HepG2 (cell line): ENCODE measurements around the gene ARFGEF2. TPM values are rescaled to one million over a fixed set of nuclear protein-coding genes. Genes with fewer than 3 reads are reported as not detected.

Source experiments
- CCAR2 ChIP-seq: fragments of 200-400 bp; formaldehyde crosslinking; optimal IDR thresholded peaks from 2 replicates; pipeline ENCODE3; 2018; ENCODE audit warnings: low read depth, mild to moderate bottlenecking, low read length, moderate library complexity
- CERS6 ChIP-seq: sonication (generic); formaldehyde crosslinking; IDR thresholded peaks from 2 replicates; pipeline ENCODE4 v1.5.0; 2020; ENCODE audit warnings: missing genetic modification reagents
- GLMP ChIP-seq: sonication (generic); formaldehyde crosslinking; IDR thresholded peaks from 2 replicates; pipeline ENCODE4 v1.9.0; 2021; ENCODE audit warnings: missing genetic modification reagents, mild to moderate bottlenecking, borderline replicate concordance
- GTF3A ChIP-seq: sonication (generic); formaldehyde crosslinking; conservative IDR thresholded peaks from 2 replicates; pipeline ENCODE4 v1.4.0; 2020; ENCODE audit warnings: mild to moderate bottlenecking, missing genetic modification reagents
- GZF1 ChIP-seq: sonication (generic); formaldehyde crosslinking; IDR thresholded peaks from 2 replicates; pipeline ENCODE4 v1.5.1; 2020; ENCODE audit warnings: mild to moderate bottlenecking, missing genetic modification reagents
- TFDP2 ChIP-seq: sonication (generic); formaldehyde crosslinking; IDR thresholded peaks from 2 replicates; pipeline ENCODE4 v1.4.0; 2020; ENCODE audit warnings: missing genetic modification reagents
- ZBTB26 ChIP-seq: IDR thresholded peaks from 2 replicates; pipeline ENCODE4 v1.6.1; 2016; ENCODE audit warnings: missing compliant biosample characterization, missing genetic modification reagents, borderline replicate concordance
- ZNF124 ChIP-seq: sonication (generic); formaldehyde crosslinking; IDR thresholded peaks from 2 replicates; pipeline ENCODE4 v1.4.0; 2020; ENCODE audit warnings: missing genetic modification reagents
- ZNF615 ChIP-seq: sonication (generic); formaldehyde crosslinking; IDR thresholded peaks from 2 replicates; pipeline ENCODE4 v1.5.0; 2020; ENCODE audit warnings: mild to moderate bottlenecking, missing genetic modification reagents, borderline replicate concordance
- ZNF674 ChIP-seq: sonication (generic); formaldehyde crosslinking; IDR thresholded peaks from 2 replicates; pipeline ENCODE4 v1.5.0; 2020; ENCODE audit warnings: low read depth, mild to moderate bottlenecking, missing genetic modification reagents
- ZSCAN31 ChIP-seq: sonication (generic); formaldehyde crosslinking; IDR thresholded peaks from 2 replicates; pipeline ENCODE4 v1.5.0; 2020; ENCODE audit warnings: low read depth, mild to moderate bottlenecking, missing genetic modification reagents
- polyA plus RNA-seq, 8 experiments: library from polyadenylated mRNA; depleted of rRNA in 3 of 8; stranded (reverse) in 7 of 8; unstranded in 1 of 8; fragments of >200 nt; fragmentation: Illumina TruSeq in 4 of 8; extraction: Trizol in 4 of 8; gene quantifications; 2 replicates each; pipeline versions ENCODE4 v1.2.1 to v1.2.3, GENCODE V29; 2011 to 2016; ENCODE audit warnings: low read depth in 4 of 8, missing spikeins in 1 of 8, mixed read lengths in 1 of 8; ENCODE audit not compliant: insufficient read depth in 1 of 8
- total RNA-seq, 5 experiments: library from RNA; depleted of rRNA; stranded (reverse); fragments of >200 nt; fragmentation: Illumina TruSeq; extraction: Trizol; gene quantifications; 2 replicates each; pipeline ENCODE4 v1.2.3, GENCODE V29; 2016; ENCODE audit warnings: low read depth in 1 of 5
- TF ChIP-seq, protein P1 (sequence below): sonication (generic); formaldehyde crosslinking; IDR thresholded peaks from 2 replicates; pipeline ENCODE4 v1.5.0; 2020; ENCODE audit warnings: mild to moderate bottlenecking, missing genetic modification reagents
- TF ChIP-seq, protein P2 (sequence below): sonication (generic); formaldehyde crosslinking; IDR thresholded peaks from 2 replicates; pipeline ENCODE4 v1.5.0; 2020; ENCODE audit warnings: missing genetic modification reagents
- TF ChIP-seq, protein P3 (sequence below): sonication (generic); formaldehyde crosslinking; IDR thresholded peaks from 2 replicates; pipeline ENCODE4 v1.4.0; 2020; ENCODE audit warnings: missing genetic modification reagents, borderline replicate concordance

Gene ARFGEF2
- total and polyA plus RNA-seq, 2 of the 13 experiments (the other 11 are each of a cell fraction or from before 2014, with no cell fraction given) = 44.0 to 60.8 TPM

- TF ChIP-seq, protein P1, sequence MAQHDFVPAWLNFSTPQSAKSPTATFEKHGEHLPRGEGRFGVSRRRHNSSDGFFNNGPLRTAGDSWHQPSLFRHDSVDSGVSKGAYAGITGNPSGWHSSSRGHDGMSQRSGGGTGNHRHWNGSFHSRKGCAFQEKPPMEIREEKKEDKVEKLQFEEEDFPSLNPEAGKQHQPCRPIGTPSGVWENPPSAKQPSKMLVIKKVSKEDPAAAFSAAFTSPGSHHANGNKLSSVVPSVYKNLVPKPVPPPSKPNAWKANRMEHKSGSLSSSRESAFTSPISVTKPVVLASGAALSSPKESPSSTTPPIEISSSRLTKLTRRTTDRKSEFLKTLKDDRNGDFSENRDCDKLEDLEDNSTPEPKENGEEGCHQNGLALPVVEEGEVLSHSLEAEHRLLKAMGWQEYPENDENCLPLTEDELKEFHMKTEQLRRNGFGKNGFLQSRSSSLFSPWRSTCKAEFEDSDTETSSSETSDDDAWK (CRISPR knock-in tag) = no peak
- TF ChIP-seq CCAR2 = peak; percentile 65
- TF ChIP-seq, protein P2, sequence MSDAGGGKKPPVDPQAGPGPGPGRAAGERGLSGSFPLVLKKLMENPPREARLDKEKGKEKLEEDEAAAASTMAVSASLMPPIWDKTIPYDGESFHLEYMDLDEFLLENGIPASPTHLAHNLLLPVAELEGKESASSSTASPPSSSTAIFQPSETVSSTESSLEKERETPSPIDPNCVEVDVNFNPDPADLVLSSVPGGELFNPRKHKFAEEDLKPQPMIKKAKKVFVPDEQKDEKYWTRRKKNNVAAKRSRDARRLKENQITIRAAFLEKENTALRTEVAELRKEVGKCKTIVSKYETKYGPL (CRISPR knock-in tag) = 0 out of 2 replicates have a peak, but pooled peaks have one; percentile 52
- 0 out of 2 replicates have a peak, but pooled peaks have one; percentile 87 for TF ChIP-seq ZNF674
- TF ChIP-seq GLMP (CRISPR knock-in tag) = no peak
- TF ChIP-seq, protein P3, sequence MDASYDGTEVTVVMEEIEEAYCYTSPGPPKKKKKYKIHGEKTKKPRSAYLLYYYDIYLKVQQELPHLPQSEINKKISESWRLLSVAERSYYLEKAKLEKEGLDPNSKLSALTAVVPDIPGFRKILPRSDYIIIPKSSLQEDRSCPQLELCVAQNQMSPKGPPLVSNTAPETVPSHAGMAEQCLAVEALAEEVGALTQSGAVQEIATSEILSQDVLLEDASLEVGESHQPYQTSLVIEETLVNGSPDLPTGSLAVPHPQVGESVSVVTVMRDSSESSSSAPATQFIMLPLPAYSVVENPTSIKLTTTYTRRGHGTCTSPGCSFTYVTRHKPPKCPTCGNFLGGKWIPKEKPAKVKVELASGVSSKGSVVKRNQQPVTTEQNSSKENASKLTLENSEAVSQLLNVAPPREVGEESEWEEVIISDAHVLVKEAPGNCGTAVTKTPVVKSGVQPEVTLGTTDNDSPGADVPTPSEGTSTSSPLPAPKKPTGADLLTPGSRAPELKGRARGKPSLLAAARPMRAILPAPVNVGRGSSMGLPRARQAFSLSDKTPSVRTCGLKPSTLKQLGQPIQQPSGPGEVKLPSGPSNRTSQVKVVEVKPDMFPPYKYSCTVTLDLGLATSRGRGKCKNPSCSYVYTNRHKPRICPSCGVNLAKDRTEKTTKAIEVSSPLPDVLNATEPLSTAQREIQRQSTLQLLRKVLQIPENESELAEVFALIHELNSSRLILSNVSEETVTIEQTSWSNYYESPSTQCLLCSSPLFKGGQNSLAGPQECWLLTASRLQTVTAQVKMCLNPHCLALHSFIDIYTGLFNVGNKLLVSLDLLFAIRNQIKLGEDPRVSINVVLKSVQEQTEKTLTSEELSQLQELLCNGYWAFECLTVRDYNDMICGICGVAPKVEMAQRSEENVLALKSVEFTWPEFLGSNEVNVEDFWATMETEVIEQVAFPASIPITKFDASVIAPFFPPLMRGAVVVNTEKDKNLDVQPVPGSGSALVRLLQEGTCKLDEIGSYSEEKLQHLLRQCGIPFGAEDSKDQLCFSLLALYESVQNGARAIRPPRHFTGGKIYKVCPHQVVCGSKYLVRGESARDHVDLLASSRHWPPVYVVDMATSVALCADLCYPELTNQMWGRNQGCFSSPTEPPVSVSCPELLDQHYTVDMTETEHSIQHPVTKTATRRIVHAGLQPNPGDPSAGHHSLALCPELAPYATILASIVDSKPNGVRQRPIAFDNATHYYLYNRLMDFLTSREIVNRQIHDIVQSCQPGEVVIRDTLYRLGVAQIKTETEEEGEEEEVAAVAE (CRISPR knock-in tag) = peak; percentile 77
- TF ChIP-seq CERS6 (CRISPR knock-in tag) = no peak
- peak; percentile 95 for TF ChIP-seq ZSCAN31 (CRISPR knock-in tag)
- TF ChIP-seq ZBTB26 = no peak
- TF ChIP-seq ZNF124 (CRISPR knock-in tag) = peak; percentile 38; the same call in 1 of the 2 replicates
- peak; percentile 35; the same call in 1 of the 2 replicates for TF ChIP-seq GTF3A (CRISPR knock-in tag)
- no peak for TF ChIP-seq GZF1 (CRISPR knock-in tag)
- peak; percentile 24 for TF ChIP-seq TFDP2 (CRISPR knock-in tag)
- no peak for TF ChIP-seq ZNF615 (CRISPR knock-in tag)
Measured at GRCh38 chr20:48921168-48921882, at the start of gene ARFGEF2 (continued).
